HG02938 (cell line): ENCODE measurements around the gene RASL10A.

Source experiments
- ATAC-seq: cut with Tn5 transposase; IDR thresholded peaks from one replicate; pipeline ENCODE4 v1.9.1; 2021; ENCODE audit warnings: mild to moderate bottlenecking, moderate library complexity; ENCODE audit not compliant: unreplicated experiment

RASL10A gene

DNA sequence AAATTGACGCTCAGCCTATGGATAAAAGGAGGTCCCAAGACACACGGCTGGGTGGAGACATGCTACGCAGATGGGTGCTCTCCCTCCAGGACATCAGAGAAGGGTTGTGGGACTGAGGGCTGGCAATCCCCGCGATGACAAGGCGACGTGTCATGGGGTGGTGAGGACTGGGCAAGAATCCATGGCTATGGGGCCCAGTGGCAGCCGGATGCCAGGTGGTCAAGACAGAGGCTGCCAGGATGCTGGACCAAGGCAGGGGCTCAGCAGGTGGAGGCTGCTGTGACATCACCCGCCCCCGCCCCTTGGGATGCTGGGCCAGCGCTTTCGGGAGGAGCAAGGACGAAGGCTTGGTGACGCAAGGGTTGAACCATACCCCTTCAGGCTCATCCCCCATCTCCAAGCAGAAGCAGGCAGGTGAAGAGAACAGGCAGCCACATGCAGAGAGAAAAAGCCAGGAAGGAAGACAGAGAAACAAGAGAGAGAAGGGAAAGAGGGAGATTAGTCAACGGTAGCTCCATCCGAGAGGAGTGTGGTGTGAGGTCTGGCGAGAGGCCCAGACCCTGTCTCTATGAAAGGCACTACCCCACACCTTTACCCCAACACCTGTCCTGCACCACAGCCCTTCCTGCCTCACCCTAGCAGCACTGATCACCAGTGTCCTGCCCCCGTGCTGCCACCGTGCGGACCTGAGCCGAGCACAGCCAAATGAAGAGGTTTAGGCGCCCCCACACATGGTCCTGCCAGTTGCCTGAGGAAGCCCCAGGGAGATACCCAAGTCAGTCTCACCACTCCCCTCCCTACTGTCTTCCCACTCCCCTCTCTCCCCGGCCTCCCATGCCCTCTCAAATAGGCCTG lies 24.1 kb upstream of the RASL10A start:
- no peak for ATAC-seq

DNA sequence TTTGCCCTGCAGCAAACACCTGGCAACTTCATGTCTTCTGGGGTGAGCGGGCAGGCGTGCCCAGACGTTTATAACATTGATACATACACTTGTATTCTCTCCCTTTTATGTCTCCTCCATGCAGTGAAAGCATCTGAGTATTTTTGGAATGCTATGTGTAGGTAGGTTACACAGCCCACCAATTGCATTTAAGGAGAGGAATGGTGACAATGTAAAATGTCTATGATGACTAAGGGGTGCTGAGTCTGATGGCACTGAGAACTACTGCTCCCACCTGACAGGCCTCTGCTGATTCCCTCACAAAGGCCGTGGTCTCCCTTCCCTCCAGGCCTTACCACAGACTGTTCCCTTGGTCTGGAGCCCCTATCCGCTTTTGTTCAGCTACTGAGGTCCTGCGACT lies 22.9 kb upstream of the RASL10A start:
- ATAC-seq, result no peak

GRCh38 chr22:29337631-29338284 lies 22.3 kb upstream of the RASL10A start:
- ATAC-seq, result no peak

DNA sequence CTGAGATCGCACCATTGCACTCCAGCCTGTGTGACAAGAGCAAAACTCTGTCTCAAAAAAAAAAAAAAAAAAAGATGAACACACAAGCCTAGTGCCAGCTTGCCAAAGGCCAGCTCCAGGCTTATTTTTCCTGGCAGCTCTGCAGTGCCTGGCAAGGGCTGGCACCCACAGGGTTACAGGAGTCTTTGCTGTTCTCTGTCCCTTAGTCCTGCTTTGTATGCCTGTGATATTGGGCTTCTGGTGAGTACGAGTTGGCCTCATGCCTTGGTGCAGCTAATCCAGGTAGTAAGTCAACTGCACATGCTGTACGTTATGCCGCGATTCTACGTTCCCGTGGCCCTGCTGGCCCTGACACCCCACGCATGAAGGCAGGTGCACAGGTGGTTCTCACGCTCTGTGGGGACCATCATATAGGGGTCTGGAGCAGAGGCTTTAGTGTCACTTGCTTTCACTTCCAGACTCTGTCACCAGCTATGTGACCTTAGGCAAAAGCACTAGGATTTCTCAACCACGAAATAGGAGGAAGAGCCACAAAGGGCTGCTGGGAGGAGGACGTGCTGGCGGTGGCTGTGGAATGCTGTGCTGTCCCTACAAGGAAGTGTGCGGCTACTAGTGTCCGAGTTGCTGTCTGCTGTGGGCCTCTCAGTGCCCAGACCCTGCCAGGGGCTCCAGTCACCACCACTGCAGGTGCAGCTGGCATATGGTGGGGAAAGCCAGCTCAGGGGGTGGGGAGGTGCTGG lies 21.4 kb upstream of the RASL10A start:
- no peak for ATAC-seq

- ATAC-seq, result no peak
These were observed 20.2 kb upstream of the RASL10A start for GRCh38 chr22:29335656-29336055.

GRCh38 chr22:29334696-29335344 lies 19.3 kb upstream of the RASL10A start:
- no peak for ATAC-seq

GRCh38 chr22:29334148-29334547 lies 18.7 kb upstream of the RASL10A start:
- ATAC-seq, result no peak

DNA sequence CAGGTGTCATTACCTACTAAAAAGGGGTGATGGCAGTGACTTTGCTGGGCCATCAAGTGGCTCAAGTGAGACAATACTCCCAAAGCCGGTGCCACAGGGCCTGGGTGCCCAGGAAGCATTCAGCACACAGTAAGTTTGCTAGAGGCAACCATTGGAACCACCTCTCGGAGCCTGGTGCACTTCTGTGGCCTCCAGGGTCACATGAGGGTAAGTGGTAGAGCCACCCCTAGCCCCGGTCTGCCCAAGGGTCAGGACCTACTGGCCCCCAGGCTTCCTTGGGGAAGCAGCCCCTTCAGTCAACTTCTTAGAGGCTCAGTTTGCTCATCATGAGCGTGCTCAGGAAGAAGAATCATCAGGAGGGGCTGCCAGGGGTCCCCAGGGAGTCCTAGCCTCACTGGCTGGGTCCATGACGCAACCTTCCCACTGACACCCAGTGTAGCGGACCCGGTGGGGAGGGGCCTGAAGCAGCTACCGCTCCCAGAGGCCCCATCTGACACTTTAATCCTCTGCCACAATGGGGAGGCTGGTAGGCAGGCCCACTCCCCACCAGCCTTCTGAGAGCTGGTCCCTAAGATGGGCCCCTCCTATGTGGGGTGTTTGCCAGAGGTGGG lies 17.5 kb upstream of the RASL10A start:
- no peak for ATAC-seq

GRCh38 chr22:29331658-29332300 lies 16.3 kb upstream of the RASL10A start:
- ATAC-seq, result no peak

DNA sequence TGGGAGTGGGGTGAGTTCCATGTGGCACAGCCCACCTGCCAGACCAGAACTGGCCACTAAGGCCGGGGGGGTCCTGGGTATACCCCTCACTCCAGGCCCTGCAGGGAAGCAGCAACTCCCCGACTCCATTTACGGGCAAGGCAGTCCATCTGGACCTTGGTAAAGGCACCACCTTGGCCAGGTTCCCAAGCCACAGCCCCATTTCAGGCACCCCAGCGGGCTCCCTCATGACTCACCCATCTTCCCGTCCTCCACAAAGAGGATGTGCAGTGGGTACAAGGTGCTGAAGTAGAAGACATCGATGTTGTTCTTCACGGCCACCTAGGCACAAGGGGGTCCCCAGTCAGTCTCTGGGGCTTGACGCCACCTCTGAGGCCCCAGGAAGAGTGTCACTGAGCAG lies 15.7 kb upstream of the RASL10A start:
- no peak for ATAC-seq

GRCh38 chr22:29330753-29331152 lies 15.3 kb upstream of the RASL10A start:
- no peak for ATAC-seq

DNA sequence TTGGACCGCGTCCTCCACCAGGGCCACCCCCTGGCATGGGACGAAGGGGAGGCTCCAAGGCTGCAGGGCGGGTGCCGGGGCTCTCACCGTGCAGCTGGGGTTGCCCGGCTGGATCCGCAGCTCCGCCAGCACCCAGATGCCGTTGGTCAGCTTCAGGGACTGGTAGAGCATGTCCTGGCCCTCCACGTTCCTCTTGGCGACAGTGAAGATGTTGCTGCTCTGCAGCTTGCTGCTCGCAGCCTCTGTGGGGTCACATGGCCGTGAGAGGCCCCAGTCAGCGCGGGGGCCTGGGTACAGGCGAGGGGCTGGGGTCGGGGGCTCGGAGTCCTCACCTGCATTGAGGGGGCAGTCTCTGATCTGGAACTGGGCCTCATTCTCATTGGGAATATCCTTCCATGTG lies 14.8 kb upstream of the RASL10A start:
- ATAC-seq, result no peak

GRCh38 chr22:29329581-29329980 lies 14.1 kb upstream of the RASL10A start:
- no peak for ATAC-seq

- no peak for ATAC-seq
These were observed 13.3 kb upstream of the RASL10A start for GRCh38 chr22:29328566-29329500.

GRCh38 chr22:29328055-29328454 lies 12.6 kb upstream of the RASL10A start:
- ATAC-seq, result no peak

- no peak for ATAC-seq
These were observed 11.7 kb upstream of the RASL10A start for GRCh38 chr22:29327089-29327764.

DNA sequence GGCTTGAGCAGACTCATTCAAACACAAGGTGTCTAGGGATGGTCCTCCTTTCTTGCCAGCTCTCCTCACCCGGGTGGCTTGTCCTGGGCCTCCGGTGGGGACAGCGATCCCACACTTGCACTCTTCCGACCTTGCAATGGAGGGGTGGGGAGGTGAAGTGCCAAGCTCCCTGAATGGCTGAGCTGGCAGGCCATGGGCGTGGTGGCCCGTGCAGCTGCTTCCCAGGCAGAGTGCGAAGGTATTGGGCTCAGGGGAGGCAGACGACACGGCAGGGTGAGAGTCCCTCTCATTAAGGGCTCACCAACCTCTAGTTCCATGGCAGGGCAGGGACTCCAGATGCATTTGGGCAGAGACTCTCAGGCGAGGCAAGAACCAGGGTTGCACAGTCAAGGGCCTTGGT lies 11.0 kb upstream of the RASL10A start:
- ATAC-seq, result no peak

DNA sequence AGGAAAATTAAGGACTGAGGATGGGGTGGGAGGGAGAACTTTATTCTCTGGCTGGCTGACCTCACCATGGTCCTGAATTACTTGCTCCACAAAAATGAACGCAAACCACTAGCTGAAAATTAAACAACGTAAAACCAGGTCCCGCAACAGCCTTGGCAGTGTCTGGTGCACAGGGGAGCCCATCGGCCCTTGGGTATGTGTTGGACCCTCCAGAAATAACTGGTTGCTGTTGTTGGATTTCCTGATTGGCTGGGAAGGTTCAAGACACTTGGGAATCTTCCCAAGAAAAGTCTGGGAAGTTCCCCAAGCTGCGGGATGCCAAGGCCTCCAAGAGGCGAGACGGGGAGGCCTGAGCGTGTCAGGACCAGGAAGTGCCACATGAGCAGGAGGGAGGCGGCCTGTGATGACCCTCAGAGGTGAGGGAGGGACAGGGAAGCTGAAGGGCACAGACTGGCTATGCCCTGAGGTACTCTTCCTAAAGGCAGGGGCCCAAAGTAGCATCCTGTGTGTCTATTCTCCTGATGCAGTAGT lies 10.4 kb upstream of the RASL10A start:
- no peak for ATAC-seq
